Fibroblast of skin of right quadriceps (primary cell): Measurements from ENCODE around the gene HSD3B7.
"Not testable (repeated sequence)": the region's sequence is repeated elsewhere in the genome, so short reads cannot be mapped to it uniquely, and the experiment has no call there.

ENCODE experiments used
- DNase-seq: peaks from one replicate; pipeline ENCODE4 v3.0.0-alpha.2; 2013

The HSD3B7 gene

DNA sequence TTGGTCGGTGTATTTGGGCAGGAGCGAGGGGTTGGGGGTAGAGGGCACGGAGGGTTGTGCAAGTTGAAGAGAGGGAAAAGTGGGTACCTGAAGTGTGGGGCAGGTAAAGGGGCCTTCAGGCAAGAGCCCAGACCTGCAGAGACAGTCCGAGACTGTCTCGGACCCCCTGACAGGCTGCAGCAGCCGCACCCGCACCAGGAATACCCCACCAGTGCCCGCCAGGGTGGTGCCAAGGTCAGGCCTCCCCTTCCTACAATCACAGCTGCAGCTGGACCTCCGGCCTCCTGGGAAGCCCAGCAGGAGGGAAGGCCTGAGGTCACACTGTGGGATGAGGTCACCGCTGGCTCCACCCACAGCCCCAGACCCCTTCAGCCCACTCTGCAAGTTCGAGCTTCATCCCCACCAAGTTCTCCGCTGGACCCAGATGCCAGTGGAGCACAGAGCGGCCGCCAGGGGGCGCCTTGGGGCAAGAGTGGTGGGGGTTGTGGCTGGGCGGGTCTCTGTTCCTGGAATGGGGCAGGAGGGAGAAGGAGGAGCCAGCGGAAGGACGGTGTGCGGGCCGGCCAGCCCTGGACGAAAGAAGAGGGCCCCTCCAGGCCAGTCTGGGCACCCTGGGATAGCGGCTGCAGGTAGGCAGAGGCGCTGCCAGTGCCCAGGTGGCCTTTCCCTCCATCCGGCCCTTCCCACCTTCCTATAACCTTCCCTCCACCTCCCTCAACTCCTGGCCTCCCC lies at the start of gene HSD3B7:
TSS of gene HSD3B7 (plus strand) at position 539 of the 732 bp plus-strand sequence. CDS start 452 bp downstream, outside the sequence.
- peak; percentile 72 for DNase-seq

GRCh38 chr16:30937692-30938091 lies 47.3 kb upstream of the HSD3B7 start:
- DNase-seq: no peak

- not testable (repeated sequence) for DNase-seq
Observed at GRCh38 chr16:30939571-30939970, 45.4 kb upstream of the HSD3B7 start.

- DNase-seq: peak; percentile 41
Observed at GRCh38 chr16:30941600-30942425, 43.2 kb upstream of the HSD3B7 start.

- no peak for DNase-seq
Observed at GRCh38 chr16:30942426-30942806, 42.6 kb upstream of the HSD3B7 start.

DNA sequence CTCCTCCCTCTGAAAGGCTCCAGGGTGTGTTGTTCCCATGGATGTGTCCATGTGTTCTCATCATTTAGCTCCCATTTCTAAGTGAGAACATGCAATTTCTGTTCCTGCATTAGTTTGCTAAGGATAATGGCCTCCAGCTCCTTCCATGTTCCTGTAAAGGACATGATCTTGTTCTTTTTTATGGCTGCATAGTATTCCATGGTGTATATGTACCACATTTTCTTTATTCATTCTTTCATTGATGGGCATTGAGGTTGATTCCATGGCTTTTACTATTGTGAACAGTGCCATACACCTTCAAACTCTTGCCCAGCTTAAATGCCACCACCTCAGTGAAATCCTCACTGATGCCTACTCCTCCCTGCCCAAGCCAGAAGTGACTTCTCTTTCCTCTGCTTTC lies 40.7 kb upstream of the HSD3B7 start:
- DNase-seq: no peak

DNA sequence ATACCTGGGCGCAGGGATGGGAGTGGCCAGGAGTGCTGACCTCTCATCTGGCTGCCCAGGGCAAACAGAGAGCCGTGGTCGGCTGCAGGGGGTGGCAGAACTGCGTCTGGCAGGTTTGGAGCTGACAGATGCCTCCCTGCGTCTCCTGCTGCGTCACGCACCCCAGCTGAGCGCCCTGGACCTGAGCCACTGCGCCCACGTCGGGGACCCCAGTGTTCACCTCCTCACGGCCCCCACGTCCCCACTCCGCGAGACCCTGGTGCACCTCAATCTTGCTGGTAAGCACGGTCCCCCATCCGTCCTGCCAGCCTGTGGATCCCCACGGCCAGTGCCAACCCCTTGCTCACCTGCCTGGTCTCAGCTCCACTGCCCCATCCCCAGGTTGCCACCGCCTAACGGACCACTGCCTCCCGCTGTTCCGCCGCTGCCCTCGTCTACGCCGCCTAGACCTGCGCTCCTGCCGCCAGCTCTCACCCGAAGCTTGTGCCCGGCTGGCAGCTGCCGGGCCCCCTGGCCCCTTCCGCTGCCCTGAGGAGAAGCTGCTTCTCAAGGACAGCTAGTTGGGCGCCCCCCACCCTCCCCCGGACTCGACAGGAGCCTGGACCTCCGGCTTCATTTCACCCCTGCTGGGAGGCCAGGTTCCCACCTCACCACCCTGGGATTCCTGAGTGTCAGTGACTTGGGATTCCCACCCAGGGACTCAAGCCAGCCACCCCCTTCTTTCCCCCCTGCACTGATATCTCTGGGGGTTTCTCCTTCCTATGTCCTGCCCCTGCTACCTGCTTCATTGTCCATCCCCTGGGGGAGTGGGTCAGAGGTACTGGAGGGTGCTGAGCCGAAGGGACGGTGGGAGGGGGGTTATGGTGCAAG lies 38.1 kb upstream of the HSD3B7 start:
- no peak for DNase-seq

DNA sequence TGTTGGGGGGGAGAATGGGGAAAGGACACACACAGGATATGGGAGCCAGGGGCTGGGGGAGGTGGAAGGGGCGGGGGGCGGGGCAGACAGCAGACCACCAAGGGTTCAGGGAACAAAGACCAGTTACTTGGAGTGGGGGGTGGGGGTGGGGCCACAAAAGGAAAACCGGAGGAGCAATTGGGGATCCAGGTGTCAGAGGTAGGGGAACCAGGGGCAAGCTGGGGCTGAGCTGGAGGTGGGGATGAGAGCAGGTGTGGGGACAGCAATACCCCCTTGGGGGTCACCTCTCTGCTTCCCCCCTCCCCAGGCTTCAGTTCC lies 37.5 kb upstream of the HSD3B7 start:
- no peak for DNase-seq

- DNase-seq: peak; percentile 98
Observed at GRCh38 chr16:30947859-30948666, 36.9 kb upstream of the HSD3B7 start.

DNA sequence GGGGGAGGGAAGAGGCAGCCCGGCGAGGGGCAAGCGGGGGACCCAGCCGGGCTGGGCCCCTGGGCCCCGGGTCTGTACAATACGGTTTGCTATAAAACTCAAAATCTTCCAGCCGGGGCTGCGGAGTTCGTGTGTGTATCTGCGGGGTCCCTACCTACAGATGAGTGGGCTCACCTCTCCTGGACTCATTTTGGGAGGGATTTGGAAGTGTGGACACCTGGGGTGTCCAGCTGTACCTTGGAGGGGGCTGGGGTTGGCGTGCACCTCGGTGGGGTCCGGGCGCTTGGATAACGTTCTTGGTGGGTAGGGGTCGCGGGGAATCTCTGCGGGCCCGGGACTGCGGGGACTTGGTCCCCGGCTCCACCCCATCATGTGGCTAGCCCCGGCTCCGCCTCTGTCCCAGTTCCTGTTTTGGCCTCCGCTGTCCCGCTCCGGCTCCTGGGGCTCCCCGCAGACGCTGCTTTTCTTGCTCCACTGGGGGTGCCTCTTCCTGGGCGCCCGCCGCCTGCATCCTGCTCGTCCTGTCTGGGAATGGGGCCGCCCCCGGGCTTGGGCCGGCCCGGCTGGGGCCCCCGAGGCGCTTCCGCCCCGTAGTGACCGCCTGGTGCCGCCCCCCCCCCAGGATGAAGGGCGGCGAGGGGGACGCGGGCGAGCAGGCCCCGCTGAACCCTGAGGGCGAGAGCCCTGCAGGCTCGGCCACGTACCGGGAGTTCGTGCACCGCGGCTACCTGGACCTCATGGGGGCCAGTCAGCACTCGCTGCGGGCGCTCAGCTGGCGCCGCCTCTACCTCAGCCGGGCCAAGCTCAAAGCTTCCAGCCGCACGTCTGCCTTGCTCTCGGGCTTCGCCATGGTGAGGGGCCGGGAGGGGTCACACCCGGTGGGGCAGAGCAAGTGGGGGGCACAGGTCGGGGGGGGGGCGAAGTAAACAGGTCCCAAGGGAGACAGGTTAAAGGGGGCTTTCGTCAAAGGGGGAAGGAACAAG lies 36.0 kb upstream of the HSD3B7 start, which contains the start of gene ORAI3:
TSS of gene ORAI3 (plus strand) at position 402 of the 983 bp plus-strand sequence. CDS start at position 624, 222 bp downstream.
- peak; percentile 48 for DNase-seq

GRCh38 chr16:30949650-30950515 lies 35.1 kb upstream of the HSD3B7 start:
- DNase-seq: peak; percentile 21

DNA sequence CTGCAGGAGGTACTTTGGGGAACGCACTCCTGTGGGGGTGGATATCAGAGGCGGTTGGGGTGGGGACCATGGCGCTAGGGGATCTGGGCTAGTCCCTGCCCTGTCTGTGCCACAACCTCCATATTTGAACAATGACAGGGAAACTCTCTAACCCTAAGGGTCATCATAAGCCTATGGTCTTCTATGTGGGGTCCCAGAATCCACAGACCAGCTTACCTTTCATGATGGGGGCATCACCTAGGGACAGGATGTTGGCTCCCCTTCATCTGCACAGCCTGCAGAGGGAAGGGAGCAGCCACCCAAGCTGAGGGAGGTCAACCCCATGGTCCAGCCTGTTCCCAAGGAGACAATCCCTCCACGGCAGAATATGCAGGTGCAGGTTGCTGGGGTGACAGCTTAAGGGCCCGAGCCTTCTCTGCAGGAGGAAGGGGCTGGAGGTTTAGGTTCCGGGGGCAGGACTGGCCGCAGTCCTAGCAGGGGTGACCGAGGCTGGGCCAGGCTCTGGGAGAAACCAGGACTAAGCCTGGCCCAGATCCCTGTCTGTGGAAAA lies 34.4 kb upstream of the HSD3B7 start:
- no peak for DNase-seq

GRCh38 chr16:30951193-30951592 lies 33.8 kb upstream of the HSD3B7 start:
- no peak for DNase-seq

- no peak for DNase-seq
Observed at GRCh38 chr16:30951750-30952149, 33.3 kb upstream of the HSD3B7 start.

- DNase-seq: no peak
Observed at GRCh38 chr16:30953111-30953510, 31.9 kb upstream of the HSD3B7 start.

DNA sequence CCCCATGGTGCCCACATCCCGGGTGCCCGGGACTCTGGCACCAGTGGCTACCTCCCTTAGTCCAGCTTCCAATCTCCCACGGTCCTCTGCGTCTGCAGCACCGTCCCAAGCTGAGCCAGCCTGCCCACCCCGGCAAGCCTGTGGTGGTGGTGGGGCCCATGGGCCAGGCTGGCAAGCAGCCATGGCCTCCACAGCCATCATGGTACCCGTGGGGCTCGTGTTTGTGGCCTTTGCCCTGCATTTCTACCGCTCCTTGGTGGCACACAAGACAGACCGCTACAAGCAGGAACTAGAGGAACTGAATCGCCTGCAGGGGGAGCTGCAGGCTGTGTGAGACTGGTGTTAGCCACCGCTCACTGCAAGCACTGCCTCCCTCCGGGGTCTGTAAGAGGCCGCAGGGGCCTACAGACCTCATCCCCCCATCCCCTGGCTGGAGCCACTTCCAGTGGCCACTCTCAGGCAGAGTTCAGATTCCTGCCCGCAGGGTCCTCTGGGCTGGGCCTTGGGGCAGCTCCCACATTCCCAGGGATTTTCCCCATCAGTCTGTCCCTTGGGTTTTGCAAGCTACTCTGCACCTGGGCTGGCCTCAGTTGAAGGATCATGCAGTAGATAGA lies 31.4 kb upstream of the HSD3B7 start:
- peak; percentile 71 for DNase-seq

GRCh38 chr16:30954993-30955392 lies 30.0 kb upstream of the HSD3B7 start:
- no peak for DNase-seq

DNA sequence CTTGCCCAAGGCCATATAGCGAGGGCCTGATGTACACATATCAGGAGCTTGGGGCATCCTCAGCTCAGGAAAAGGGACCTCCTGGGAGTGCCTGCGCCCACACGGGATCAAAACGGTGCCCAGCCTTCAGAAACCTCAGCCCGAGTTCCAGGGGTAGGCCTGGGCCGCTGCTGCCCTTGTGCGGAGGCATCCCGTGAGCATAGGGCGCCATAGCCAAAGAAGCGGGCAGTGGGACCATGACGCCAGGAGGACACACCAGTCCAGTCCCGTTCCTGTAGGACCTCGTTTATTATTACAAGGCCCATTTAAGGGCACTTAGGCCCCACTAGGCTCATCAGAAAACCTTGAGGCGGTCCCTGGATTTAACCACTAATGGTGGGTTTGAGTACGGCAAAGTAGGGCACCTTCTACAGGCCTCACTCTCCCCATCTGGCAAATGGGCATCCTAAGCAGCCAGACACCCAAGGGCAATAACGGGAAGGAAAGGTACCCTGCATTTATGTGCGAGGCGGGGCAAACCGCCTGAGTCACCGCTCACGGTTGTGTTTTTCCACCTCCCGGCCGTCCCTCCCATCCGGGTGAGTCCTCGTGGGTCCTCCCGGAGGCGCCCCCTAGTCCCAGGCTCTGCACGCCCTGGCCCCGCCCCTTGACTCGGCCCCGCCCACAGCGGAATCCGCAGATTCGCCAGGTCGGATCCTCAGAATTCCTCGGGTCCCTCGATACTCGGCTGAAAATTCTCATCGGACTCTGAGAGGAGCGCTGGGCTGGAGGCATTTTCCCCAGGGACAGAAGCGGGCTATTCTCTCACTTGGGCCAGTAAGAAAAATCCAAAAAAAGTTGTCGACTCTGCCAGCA lies 28.2 kb upstream of the HSD3B7 start:
- DNase-seq: peak; percentile 89
